GM13976 (cell line): ENCODE measurements around the gene KCNC1.

Source experiments
- DNase-seq: peaks from one replicate; pipeline ENCODE4 v3.0.0; 2012; ENCODE audit warnings: low spot score
- CTCF ChIP-seq: IDR thresholded peaks from 2 replicates; pipeline ENCODE4 v1.5.1; 2012; ENCODE audit warnings: borderline replicate concordance, mild to moderate bottlenecking; ENCODE audit not compliant: insufficient read depth; ENCODE audit errors: extremely low read depth, missing control alignments, control extremely low read depth
- in situ Hi-C: fragments of 300-500 bp; cut with MboI; formaldehyde crosslinking; loops from one replicate; pipeline ENCODE4 v1.12.0; 2022; ENCODE audit warnings: low sequenced_read_pairs, mixed read lengths, inconsistent platforms; ENCODE audit not compliant: unreplicated experiment

Gene KCNC1

GRCh38 chr11:17693531-17693930, 41.0 kb upstream of the KCNC1 start:
- no peak for DNase-seq
- no peak for TF ChIP-seq CTCF
- in situ Hi-C loops, result no loop called here

GRCh38 chr11:17694494-17695110, 40.0 kb upstream of the KCNC1 start:
- no peak for DNase-seq
- in situ Hi-C loops, result no loop called here
- no peak for TF ChIP-seq CTCF

- in situ Hi-C loops, result no loop called here
- no peak for TF ChIP-seq CTCF
- DNase-seq, result no peak
Observed at GRCh38 chr11:17695454-17696441, 38.8 kb upstream of the KCNC1 start.

GRCh38 chr11:17696741-17697140, 37.8 kb upstream of the KCNC1 start:
- TF ChIP-seq CTCF, result no peak
- in situ Hi-C loops, result no loop called here
- DNase-seq, result no peak

GRCh38 chr11:17697175-17697949, 37.2 kb upstream of the KCNC1 start:
- TF ChIP-seq CTCF, result no peak
- DNase-seq, result no peak
- in situ Hi-C loops, result no loop called here

GRCh38 chr11:17699147-17700114, 35.1 kb upstream of the KCNC1 start:
- DNase-seq, result no peak
- TF ChIP-seq CTCF, result no peak
- in situ Hi-C loops, result no loop called here
